NCI-H748 (cell line): ENCODE results near the gene WDR31.
"Not testable (repeated sequence)": the region's sequence is repeated elsewhere in the genome, so short reads cannot be mapped to it uniquely, and the experiment has no call there.

Source experiments
- DNase-seq: peaks from one replicate; lab custom pipeline; 2025; ENCODE audit not compliant: unreplicated experiment; lab: John Stamatoyannopoulos, UW

The WDR31 gene

GRCh38 chr9:113298924-113299770 is 40.9 kb downstream of the WDR31 start:
- DNase-seq = peak; percentile 96

GRCh38 chr9:113298311-113298710 is 41.8 kb downstream of the WDR31 start:
- no peak for DNase-seq

GRCh38 chr9:113296796-113297558 is 43.1 kb downstream of the WDR31 start:
- DNase-seq = no peak

- DNase-seq = not testable (repeated sequence)
Observed at GRCh38 chr9:113296247-113296646, 43.8 kb downstream of the WDR31 start.

GRCh38 chr9:113293285-113293878 is 46.7 kb downstream of the WDR31 start:
- DNase-seq = no peak

GRCh38 chr9:113290052-113290607 is 49.9 kb downstream of the WDR31 start:
- DNase-seq = no peak

GRCh38 chr9:113289091-113289490 is 51.0 kb downstream of the WDR31 start:
- no peak for DNase-seq

GRCh38 chr9:113281356-113281755 is 58.7 kb downstream of the WDR31 start:
- no peak for DNase-seq

GRCh38 chr9:113278840-113279239 is 61.2 kb downstream of the WDR31 start:
- no peak for DNase-seq

- DNase-seq = peak; percentile 99
Observed at GRCh38 chr9:113275157-113276131, 64.6 kb downstream of the WDR31 start, which contains the start of the genes CDC26 and PRPF4. Gene CDC26 (minus strand): TSS chr9:113275572. CDS start chr9:113272507, 3,065 bp downstream. Gene PRPF4 (plus strand): TSS chr9:113275658. CDS start chr9:113275744, 86 bp downstream.

- peak; percentile 81 for DNase-seq
Observed at GRCh38 chr9:113274474-113275156, 65.5 kb downstream of the WDR31 start.

- no peak for DNase-seq
Observed at GRCh38 chr9:113269871-113270270, 70.2 kb downstream of the WDR31 start.

- DNase-seq = no peak
Observed at GRCh38 chr9:113269355-113269754, 70.7 kb downstream of the WDR31 start.

GRCh38 chr9:113267911-113268566 is 72.0 kb downstream of the WDR31 start:
- no peak for DNase-seq

- DNase-seq = no peak
Observed at GRCh38 chr9:113266174-113266573, 73.9 kb downstream of the WDR31 start.
